K562 (cell line): ENCODE measurements around the gene SUFU. TPM values are rescaled to one million over a fixed set of nuclear protein-coding genes. Genes with fewer than 3 reads are reported as not detected.

Experiments
- CBFA2T3 ChIP-seq: fragments of 450-650 bp; IDR thresholded peaks from 2 replicates; pipeline ENCODE4 v1.6.1; 2017
- EP300 ChIP-seq: IDR thresholded peaks from 2 replicates; pipeline ENCODE4 v1.6.1; 2012; ENCODE audit warnings: low read length, improper control_type of control experiment
- PBX2 ChIP-seq, 2 experiments: IDR thresholded peaks in 1 of 2; conservative IDR thresholded peaks in 1 of 2; 2 replicates each; pipeline ENCODE4 v1.6.1; 2016; ENCODE audit warnings: low read depth in 2 of 2, mild to moderate bottlenecking in 1 of 2, missing compliant biosample characterization in 1 of 2, missing genetic modification characterization in 1 of 2, moderate library complexity in 1 of 2
- ZNF76 ChIP-seq: fragments of 250-450 bp; sonication (Bioruptor Pico); IDR thresholded peaks from 2 replicates; pipeline ENCODE4 v1.4.0; 2020; ENCODE audit warnings: mild to moderate bottlenecking, moderate library complexity, borderline replicate concordance
- polyA plus RNA-seq, 8 experiments: library from polyadenylated mRNA; depleted of rRNA in 4 of 8; stranded (reverse) in 5 of 8; unstranded in 3 of 8; fragments of >200 nt; fragmentation: Nextera tagmentation in 2 of 8; fragmentation: Illumina TruSeq in 1 of 8; extraction: Ambion mirVana in 2 of 8; extraction: Trizol in 1 of 8; gene quantifications; 2 replicates each; pipeline versions ENCODE4 v1.2.1 to v1.2.3, GENCODE V29; 2011 to 2014; ENCODE audit warnings: inconsistent platforms in 1 of 8, missing spikeins in 1 of 8
- total RNA-seq, 7 experiments: library from RNA; depleted of rRNA in 6 of 7; stranded (reverse); fragments of >200 nt in 6 of 7; fragmentation: Illumina TruSeq in 2 of 7; extraction: Trizol in 2 of 7; gene quantifications; 2 replicates each; pipeline versions ENCODE4 v1.2.1 to v1.2.3, GENCODE V29; 2011 to 2021; ENCODE audit warnings: low replicate concordance in 1 of 7
- TF ChIP-seq, protein P1 (sequence below), 2 experiments: fragments of 450-650 bp in 1 of 2; sonication (generic) in 1 of 2; formaldehyde crosslinking in 1 of 2; IDR thresholded peaks; 2 replicates each; pipeline versions ENCODE4 v1.7.1 to v1.9.0; 2016 to 2022; ENCODE audit warnings: inconsistent platforms in 1 of 2, mild to moderate bottlenecking in 1 of 2, missing genetic modification reagents in 1 of 2
- TF ChIP-seq, protein P2 (sequence below), 2 experiments: fragments of 450-650 bp; IDR thresholded peaks; 2 replicates each; pipeline ENCODE4 v1.6.1; 2016; ENCODE audit warnings: mild to moderate bottlenecking in 2 of 2, borderline replicate concordance in 1 of 2, low read depth in 1 of 2, moderate library complexity in 1 of 2

SUFU gene
- total and polyA plus RNA-seq, 9 of the 15 experiments (the other 6 are each of a cell fraction or from before 2014, with no cell fraction given), result 0.59 to 6.3 (median 0.82) TPM

GRCh38 chr10:102604439-102604841 is 100.7 kb downstream of the SUFU start (continued):
- TF ChIP-seq PBX2 (CRISPR knock-in tag; IDR thresholded peaks at IDR 0.05; ENCODE audit: low read depth) (no peak), PBX2 (tag; conservative IDR thresholded peaks at IDR 0.05; ENCODE audit: low read depth) (no peak), CBFA2T3 (no peak), ZNF76 (no peak), EP300 (no peak; the same call in 1 of the 2 replicates)
- TF ChIP-seq, protein P1, sequence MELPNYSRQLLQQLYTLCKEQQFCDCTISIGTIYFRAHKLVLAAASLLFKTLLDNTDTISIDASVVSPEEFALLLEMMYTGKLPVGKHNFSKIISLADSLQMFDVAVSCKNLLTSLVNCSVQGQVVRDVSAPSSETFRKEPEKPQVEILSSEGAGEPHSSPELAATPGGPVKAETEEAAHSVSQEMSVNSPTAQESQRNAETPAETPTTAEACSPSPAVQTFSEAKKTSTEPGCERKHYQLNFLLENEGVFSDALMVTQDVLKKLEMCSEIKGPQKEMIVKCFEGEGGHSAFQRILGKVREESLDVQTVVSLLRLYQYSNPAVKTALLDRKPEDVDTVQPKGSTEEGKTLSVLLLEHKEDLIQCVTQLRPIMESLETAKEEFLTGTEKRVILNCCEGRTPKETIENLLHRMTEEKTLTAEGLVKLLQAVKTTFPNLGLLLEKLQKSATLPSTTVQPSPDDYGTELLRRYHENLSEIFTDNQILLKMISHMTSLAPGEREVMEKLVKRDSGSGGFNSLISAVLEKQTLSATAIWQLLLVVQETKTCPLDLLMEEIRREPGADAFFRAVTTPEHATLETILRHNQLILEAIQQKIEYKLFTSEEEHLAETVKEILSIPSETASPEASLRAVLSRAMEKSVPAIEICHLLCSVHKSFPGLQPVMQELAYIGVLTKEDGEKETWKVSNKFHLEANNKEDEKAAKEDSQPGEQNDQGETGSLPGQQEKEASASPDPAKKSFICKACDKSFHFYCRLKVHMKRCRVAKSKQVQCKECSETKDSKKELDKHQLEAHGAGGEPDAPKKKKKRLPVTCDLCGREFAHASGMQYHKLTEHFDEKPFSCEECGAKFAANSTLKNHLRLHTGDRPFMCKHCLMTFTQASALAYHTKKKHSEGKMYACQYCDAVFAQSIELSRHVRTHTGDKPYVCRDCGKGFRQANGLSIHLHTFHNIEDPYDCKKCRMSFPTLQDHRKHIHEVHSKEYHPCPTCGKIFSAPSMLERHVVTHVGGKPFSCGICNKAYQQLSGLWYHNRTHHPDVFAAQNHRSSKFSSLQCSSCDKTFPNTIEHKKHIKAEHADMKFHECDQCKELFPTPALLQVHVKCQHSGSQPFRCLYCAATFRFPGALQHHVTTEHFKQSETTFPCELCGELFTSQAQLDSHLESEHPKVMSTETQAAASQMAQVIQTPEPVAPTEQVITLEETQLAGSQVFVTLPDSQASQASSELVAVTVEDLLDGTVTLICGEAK (IDR thresholded peaks at IDR 0.05), result no peak
- TF ChIP-seq, protein P1 (CRISPR knock-in tag; IDR thresholded peaks at IDR 0.05), result no peak
- TF ChIP-seq, protein P2, sequence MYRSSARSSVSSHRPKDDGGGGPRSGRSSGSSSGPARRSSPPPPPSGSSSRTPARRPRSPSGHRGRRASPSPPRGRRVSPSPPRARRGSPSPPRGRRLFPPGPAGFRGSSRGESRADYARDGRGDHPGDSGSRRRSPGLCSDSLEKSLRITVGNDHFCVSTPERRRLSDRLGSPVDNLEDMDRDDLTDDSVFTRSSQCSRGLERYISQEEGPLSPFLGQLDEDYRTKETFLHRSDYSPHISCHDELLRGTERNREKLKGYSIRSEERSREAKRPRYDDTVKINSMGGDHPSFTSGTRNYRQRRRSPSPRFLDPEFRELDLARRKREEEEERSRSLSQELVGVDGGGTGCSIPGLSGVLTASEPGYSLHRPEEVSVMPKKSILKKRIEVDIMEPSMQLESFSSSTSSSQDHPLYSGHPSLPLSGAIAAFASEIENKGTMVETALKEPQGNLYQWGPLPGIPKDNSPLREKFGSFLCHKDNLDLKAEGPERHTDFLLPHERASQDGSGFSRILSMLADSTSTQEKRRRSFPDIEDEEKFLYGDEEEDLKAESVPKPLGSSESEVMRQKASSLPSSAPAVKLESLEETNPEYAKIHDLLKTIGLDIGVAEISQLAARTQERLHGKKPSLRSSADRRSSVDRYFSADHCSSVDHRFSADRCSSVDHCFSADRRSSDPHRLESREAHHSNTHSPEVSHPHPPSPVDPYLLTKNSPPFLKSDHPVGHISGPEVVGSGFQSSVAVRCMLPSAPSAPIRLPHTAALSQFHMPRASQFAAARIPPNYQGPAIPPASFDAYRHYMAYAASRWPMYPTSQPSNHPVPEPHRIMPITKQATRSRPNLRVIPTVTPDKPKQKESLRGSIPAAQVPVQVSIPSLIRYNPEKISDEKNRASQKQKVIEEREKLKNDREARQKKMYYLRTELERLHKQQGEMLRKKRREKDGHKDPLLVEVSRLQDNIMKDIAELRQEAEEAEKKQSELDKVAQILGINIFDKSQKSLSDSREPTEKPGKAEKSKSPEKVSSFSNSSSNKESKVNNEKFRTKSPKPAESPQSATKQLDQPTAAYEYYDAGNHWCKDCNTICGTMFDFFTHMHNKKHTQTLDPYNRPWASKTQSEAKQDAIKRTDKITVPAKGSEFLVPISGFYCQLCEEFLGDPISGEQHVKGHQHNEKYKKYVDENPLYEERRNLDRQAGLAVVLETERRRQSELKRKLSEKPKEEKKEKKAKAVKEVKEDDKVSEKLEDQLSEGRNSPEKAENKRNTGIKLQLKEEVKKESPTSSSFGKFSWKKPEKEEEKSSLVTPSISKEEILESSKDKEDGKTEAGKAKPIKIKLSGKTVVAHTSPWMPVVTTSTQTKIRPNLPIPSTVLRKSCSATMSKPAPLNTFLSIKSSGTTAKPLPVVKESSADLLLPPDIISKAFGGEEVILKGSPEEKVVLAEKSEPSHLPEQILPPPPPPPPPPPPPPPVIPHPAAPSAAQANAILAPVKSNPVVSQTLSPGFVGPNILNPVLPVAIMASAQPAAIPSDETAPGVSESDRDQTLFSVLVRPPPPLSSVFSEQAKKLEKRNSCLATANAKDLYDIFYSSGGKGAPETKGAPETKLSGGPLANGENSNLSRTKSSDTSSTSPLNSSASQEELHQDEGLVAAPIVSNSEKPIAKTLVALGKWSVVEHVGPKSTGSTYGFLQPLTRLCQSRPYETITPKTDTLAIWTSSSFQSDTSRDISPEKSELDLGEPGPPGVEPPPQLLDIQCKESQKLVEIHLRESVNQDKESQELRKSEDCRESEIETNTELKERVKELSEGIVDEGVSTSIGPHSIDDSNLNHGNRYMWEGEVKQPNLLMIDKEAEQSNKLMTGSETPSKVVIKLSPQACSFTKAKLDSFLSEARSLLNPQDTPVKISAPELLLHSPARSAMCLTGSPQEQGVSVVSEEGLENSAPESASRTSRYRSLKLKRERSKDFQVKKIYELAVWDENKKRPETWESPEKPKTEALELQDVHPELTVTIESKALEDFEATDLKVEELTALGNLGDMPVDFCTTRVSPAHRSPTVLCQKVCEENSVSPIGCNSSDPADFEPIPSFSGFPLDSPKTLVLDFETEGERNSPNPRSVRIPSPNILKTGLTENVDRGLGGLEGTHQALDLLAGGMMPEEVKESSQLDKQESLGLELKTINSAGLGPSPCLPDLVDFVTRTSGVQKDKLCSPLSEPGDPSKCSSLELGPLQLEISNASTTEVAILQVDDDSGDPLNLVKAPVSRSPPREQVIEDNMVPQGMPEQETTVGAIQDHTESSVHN (IDR thresholded peaks at IDR 0.05; ENCODE audit: borderline replicate concordance in 1 of 2, low read depth in 1 of 2), result no peak
